ENCODE measurements around the gene SLC39A7.

SLC39A7 gene

GRCh38 chr6:33169291-33170175 is 31.1 kb upstream of the SLC39A7 start:
- FAIRE-seq (peak; percentile 70), DNase-seq (ENCODE audit: insufficient read length, low spot score) (no peak)

GRCh38 chr6:33170176-33171015 is 30.3 kb upstream of the SLC39A7 start:
- FAIRE-seq (no peak), DNase-seq (ENCODE audit: insufficient read length, low spot score) (no peak)

- no peak for FAIRE-seq
- DNase-seq (ENCODE audit: insufficient read length, low spot score), result no peak
These were observed 29.4 kb upstream of the SLC39A7 start for GRCh38 chr6:33171016-33171879.

- FAIRE-seq, result no peak
- DNase-seq (ENCODE audit: insufficient read length, low spot score), result no peak
These were observed 28.6 kb upstream of the SLC39A7 start for GRCh38 chr6:33171880-33172687.

- FAIRE-seq (peak; percentile 64), DNase-seq (ENCODE audit: insufficient read length, low spot score) (peak; percentile 52)
These were observed 27.8 kb upstream of the SLC39A7 start for GRCh38 chr6:33172688-33173534.

- no peak for FAIRE-seq
- DNase-seq (ENCODE audit: insufficient read length, low spot score), result no peak
These were observed 27.0 kb upstream of the SLC39A7 start for GRCh38 chr6:33173535-33174180.

GRCh38 chr6:33174784-33175183 is 25.9 kb upstream of the SLC39A7 start:
- FAIRE-seq (no peak), DNase-seq (ENCODE audit: insufficient read length, low spot score) (no peak)

- FAIRE-seq (no peak), DNase-seq (ENCODE audit: insufficient read length, low spot score) (no peak)
These were observed 25.1 kb upstream of the SLC39A7 start for GRCh38 chr6:33175436-33176069.

- FAIRE-seq (no peak), DNase-seq (ENCODE audit: insufficient read length, low spot score) (no peak)
These were observed 23.8 kb upstream of the SLC39A7 start for GRCh38 chr6:33176906-33177305.

GRCh38 chr6:33177552-33178446 is 22.9 kb upstream of the SLC39A7 start:
- no peak for DNase-seq (ENCODE audit: insufficient read length, low spot score)
- FAIRE-seq, result no peak

- FAIRE-seq, result no peak
These were observed 21.8 kb upstream of the SLC39A7 start for GRCh38 chr6:33178755-33179475.

GRCh38 chr6:33181141-33181540 is 19.5 kb upstream of the SLC39A7 start:
- DNase-seq (ENCODE audit: insufficient read length, low spot score) (no peak), FAIRE-seq (no peak)

More at GRCh38 chr6:33178755-33179475, 21.8 kb upstream of the SLC39A7 start:
- no peak for DNase-seq (ENCODE audit: insufficient read length, low spot score)

- FAIRE-seq (peak; percentile 87), DNase-seq (ENCODE audit: insufficient read length, low spot score) (no peak)
These were observed 17.5 kb upstream of the SLC39A7 start for GRCh38 chr6:33183071-33183683.

- no peak for DNase-seq (ENCODE audit: insufficient read length, low spot score)
- FAIRE-seq, result no peak
These were observed 15.5 kb upstream of the SLC39A7 start for GRCh38 chr6:33185190-33185589.

GRCh38 chr6:33185654-33186187 is 14.9 kb upstream of the SLC39A7 start:
- FAIRE-seq (no peak), DNase-seq (ENCODE audit: insufficient read length, low spot score) (no peak)

- DNase-seq (ENCODE audit: insufficient read length, low spot score) (no peak), FAIRE-seq (no peak)
These were observed 12.9 kb upstream of the SLC39A7 start for GRCh38 chr6:33187809-33188208.
